Memory B cell (primary cell): ENCODE data around the gene C2orf78.

Experiments
- ATAC-seq: fragments of 150-1000 bp; cut with Tn5 transposase; 2 replicates; pipeline ENCODE4 v1.10.0; 2021; ENCODE audit warnings: low read depth, mild to moderate bottlenecking, moderate library complexity
- DNase-seq, 2 donors: peaks; one replicate each; pipeline ENCODE4 v3.0.0; 2022; ENCODE audit warnings: low spot score in 2 of 2
- H3K27ac Mint-ChIP-seq: one replicate; pipeline ENCODE4 v1.8.0; 2022; ENCODE audit warnings: mild to moderate bottlenecking, moderate library complexity, mixed read lengths
- H3K27me3 Mint-ChIP-seq: one replicate; pipeline ENCODE4 v1.8.0; 2022; ENCODE audit warnings: mixed read lengths
- H3K36me3 Mint-ChIP-seq: one replicate; pipeline ENCODE4 v1.8.0; 2022; ENCODE audit warnings: mild to moderate bottlenecking, mixed read lengths
- H3K4me1 Mint-ChIP-seq: one replicate; pipeline ENCODE4 v1.8.0; 2022; ENCODE audit warnings: mixed read lengths
- H3K4me3 Mint-ChIP-seq: one replicate; pipeline ENCODE4 v1.8.0; 2022; ENCODE audit warnings: mild to moderate bottlenecking, moderate library complexity, mixed read lengths
- H3K9me3 Mint-ChIP-seq: one replicate; pipeline ENCODE4 v1.8.0; 2022; ENCODE audit warnings: mixed read lengths

C2orf78 gene

DNA sequence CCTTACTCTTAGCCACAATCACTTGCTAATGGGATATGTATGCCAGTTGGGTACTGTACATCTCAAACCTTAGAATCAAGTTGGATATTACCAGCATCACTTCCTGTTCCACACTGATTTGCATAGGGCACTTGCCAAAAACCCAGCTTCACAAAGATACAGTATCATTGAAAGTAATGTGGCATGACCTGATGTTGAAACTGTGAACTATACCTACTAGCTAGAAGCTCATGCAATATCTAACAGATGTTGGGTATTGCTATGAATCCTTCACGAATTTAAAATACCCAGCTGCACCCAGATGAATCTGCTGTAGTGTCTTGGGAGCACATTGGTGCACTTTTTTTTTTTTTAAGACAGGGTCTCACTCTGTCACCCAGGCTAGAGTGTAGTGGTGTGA, 38.3 kb downstream of the C2orf78 start:
- no peaks in the 10 kb centered on the region for H3K27me3 Mint-ChIP-seq
- ATAC-seq (peak; percentile 84), DNase-seq (no peak)
- H3K36me3 Mint-ChIP-seq: no peaks in the 10 kb centered on the region
- peaks cover 14% of the 10 kb centered on the region for H3K4me1 Mint-ChIP-seq
- no peak overlapping the region for H3K27ac Mint-ChIP-seq
- H3K4me3 Mint-ChIP-seq: no peak overlapping the region
- no peaks in the 10 kb centered on the region for H3K9me3 Mint-ChIP-seq

DNA sequence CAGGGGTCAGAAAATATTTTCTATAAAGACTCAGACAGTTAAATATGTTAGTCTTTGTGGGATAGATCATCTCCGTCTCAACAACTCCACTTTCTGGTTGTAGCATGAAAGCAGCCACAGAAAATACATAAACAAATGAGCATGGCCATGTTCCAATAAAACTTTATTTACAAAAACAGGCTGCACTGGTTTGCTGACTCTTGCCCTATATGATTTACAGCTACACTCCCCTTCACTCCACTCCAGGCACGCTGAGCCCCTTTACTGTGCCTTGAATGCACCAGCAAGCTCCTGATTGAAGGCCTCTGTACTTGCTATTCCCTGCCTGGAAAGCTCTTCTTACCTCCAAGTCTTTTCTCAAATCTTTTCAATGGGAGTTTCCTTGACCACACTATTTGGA, 39.0 kb downstream of the C2orf78 start:
- Mint-ChIP-seq H3K4me3 (no peak overlapping the region), H3K27me3 (no peaks in the 10 kb centered on the region), H3K27ac (peak overlapping the region; percentile 32), H3K4me1 (peaks cover 19% of the 10 kb centered on the region), H3K36me3 (no peaks in the 10 kb centered on the region), H3K9me3 (no peaks in the 10 kb centered on the region)
- DNase-seq (no peak), ATAC-seq (no peak)

DNA sequence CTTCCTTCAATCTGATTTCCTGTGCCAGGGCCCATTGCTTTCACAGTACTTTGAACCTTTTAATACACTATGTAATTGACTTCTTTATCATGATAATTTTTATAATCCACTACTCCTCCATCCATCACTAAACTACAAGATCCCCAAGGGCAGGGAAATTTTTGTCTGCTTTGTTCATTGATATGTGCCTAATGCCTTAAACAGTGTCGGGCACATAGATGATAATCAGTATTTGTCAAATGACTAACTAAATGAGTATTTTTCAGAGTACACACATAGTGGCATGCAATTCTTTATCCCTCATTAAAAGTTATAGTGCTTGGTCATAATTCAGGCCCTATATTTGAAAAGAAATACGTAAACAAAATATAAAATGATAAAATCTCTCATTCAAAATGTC, 39.4 kb downstream of the C2orf78 start:
- Mint-ChIP-seq H3K27ac (peak overlapping the region; percentile 32), H3K9me3 (no peaks in the 10 kb centered on the region), H3K4me3 (no peak overlapping the region), H3K36me3 (no peaks in the 10 kb centered on the region), H3K27me3 (no peaks in the 10 kb centered on the region), H3K4me1 (peaks cover 19% of the 10 kb centered on the region)
- ATAC-seq (no peak), DNase-seq (no peak)

DNA sequence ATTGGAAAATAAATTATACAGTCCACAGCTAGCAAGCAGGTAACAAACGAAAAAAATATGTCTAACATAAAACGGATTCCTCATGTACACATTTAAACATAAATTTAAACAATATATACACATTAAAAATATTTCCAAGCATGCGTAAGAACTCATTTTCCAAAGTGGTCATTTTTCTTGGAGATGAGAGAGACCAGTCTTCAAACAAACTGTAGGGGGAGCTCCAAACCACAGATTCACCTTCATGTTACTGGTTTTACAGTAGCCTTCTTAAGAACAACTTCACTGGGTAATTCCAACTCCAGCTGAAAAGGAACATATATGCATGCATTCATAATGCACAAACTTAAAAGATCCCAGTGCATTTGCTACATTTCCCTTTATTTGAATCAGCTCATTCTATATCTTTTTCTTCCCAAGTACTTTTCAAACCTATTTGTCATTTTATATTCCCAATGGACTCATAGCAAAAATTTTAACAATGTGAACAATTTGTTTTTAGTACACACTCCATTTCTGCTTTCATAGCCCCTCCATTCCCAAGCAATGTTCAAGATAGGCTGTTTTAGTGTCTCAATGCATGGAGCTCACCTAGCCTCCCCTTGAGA, 40.0 kb downstream of the C2orf78 start:
- Mint-ChIP-seq H3K9me3 (no peaks in the 10 kb centered on the region), H3K4me3 (no peak overlapping the region), H3K27me3 (no peaks in the 10 kb centered on the region), H3K4me1 (peaks cover 22% of the 10 kb centered on the region), H3K36me3 (no peaks in the 10 kb centered on the region), H3K27ac (no peak overlapping the region)
- ATAC-seq: no peak
- peak in 1 of 2 donors; percentile 46 for DNase-seq

DNA sequence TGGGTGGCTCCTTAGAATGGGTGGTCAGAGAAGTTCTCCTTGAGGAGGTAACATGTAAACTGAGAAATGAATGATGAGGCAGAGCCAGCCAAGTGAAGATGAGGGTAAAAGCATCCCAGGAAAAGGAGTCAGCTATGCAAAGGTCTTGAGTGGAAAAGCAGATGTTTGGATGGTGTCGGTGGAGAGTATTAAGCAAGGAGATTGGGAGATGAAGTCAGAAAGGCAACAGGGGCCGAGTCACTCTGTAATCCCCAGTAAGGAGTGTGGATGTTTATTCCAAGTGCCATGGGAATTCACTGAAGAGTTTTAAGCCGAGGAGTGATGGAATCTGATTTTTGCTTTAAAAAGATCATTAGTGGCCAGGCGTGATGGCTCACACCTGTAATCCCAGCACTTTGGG, 41.4 kb downstream of the C2orf78 start:
- Mint-ChIP-seq H3K27ac (no peak overlapping the region), H3K9me3 (no peaks in the 10 kb centered on the region), H3K4me3 (no peak overlapping the region), H3K4me1 (peaks cover 34% of the 10 kb centered on the region), H3K27me3 (no peaks in the 10 kb centered on the region), H3K36me3 (no peaks in the 10 kb centered on the region)
- no peak for DNase-seq
- no peak for ATAC-seq

DNA sequence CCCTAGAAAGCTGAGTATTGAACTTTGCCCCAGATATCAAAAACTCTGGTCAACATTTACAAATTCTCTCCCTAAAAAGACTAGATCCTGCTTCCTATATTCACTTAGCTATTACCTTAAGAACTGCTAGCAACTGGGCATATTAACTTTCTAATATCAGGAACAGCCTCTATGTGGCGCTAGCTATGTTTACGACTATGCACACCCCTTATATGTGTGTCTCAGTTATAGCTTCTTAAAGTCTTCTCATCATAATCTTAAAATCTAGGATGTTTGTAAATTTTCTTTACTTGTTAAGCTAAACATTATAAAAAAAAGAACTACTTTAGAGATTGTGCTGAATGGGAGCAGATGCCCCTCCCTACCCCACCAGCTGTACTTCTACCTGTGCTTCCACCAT, 43.0 kb downstream of the C2orf78 start:
- Mint-ChIP-seq H3K4me1 (peaks cover 32% of the 10 kb centered on the region), H3K9me3 (no peaks in the 10 kb centered on the region), H3K27ac (no peak overlapping the region), H3K27me3 (no peaks in the 10 kb centered on the region), H3K4me3 (no peak overlapping the region), H3K36me3 (peaks cover 3% of the 10 kb centered on the region)
- DNase-seq (no peak), ATAC-seq (no peak)

DNA sequence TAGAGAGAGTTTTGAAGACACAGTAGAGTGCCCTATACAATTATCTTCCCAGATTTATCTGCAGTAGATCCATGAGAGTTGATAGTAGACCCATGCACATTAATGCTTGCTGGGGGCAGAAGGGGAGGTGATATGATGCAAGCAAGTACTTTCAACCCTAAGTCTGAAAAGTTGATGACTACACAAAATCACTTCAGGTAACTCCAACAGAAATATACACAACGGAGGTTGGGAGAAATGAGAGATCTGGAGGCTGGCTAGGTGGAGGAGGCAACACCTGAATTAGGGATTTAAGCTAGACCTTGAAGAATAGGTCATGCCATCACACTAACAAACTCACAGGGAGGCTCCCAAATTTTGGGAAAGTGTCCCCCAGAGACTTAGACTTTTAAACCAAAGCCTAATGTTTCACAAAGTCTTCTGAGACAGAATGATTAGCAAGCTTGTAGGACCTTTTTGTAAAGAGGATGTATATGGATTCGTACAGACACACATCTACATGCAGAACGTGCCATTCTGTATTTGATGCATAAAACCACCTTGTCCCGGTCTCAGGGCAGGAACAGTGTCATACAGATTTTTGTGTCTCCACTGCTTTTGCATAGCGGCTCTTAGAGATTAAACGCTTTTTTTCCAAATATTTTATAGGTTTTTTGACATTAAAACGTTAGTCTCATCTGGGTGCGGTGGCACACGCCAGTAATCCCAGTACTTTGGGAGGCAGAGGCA, 43.8 kb downstream of the C2orf78 start:
- Mint-ChIP-seq H3K4me3 (peak overlapping the region; percentile 96), H3K4me1 (peaks cover 31% of the 10 kb centered on the region), H3K27me3 (no peaks in the 10 kb centered on the region), H3K9me3 (no peaks in the 10 kb centered on the region), H3K27ac (no peak overlapping the region), H3K36me3 (peaks cover 8% of the 10 kb centered on the region)
- DNase-seq (no peak), ATAC-seq (no peak)

DNA sequence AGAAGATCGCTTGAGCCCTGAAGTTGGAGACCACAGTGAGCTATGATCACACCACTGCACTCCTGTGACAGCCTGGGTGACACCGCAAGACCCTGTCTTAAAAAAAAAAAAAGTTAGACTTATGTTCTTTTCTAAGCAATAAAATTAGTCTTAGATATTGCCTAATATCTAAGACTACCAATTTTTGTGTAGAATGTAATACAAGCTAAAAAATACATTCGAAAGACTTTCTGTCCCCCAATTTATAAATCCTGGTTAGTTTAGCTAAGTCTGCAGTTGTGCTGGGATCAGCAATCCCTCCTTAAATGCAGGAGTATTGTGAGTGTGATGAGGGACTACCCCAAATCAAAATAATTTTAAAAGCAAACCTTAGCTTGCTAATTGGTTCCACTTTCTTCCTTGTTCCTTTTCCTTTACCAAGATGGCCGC, 44.4 kb downstream of the C2orf78 start:
- ATAC-seq: no peak
- H3K9me3 Mint-ChIP-seq: no peaks in the 10 kb centered on the region
- no peaks in the 10 kb centered on the region for H3K27me3 Mint-ChIP-seq
- peaks cover 9% of the 10 kb centered on the region for H3K36me3 Mint-ChIP-seq
- H3K27ac Mint-ChIP-seq: peak overlapping the region; percentile 96
- H3K4me3 Mint-ChIP-seq: peak overlapping the region; percentile 96
- no peak for DNase-seq
- peaks cover 32% of the 10 kb centered on the region for H3K4me1 Mint-ChIP-seq

DNA sequence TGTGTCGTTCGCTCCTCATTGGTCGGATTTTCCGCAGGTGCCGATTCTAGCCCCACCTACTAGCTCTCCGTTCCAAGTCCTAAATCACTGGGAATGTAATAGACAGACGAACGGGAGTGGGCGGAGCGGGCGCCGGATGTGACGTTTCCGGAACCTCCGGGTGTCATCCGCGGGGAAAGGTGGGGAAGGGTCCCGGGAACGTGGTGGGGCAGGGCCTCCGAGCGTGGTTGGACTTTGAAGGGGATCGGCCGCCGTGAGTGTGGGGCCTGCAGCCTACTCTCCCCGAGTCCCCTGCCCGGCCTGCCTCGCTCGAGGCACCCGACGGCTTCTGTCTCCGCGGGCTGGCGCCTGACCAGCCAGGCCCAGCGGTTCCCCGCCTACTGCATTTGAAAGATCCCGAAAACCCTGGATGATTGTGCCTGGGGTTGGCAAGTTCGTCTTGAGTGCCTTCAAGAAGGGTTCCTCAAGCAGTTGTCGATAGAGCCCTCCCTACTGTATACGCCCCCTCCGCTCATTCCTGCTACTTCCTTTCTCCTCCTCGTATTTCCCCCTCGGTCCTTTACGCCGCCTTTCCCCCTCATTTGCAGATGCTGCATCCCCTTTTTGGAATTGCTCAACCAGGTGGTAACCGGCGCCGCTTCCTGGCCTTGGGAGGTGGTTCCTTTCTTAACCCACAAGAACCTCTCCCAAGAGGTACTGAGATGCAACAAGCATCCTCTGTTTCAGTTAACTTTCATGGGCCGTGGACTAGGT, 45.0 kb downstream of the C2orf78 start, which contains the start of gene STAMBP:
TSS of gene STAMBP (plus strand) at position 144 of the 753 bp plus-strand sequence. CDS start 1,896 bp downstream, outside the sequence.
- Mint-ChIP-seq H3K4me3 (peak within 1 kb of the TSS; percentile 96), H3K27me3 (no peaks in the 10 kb centered on the region), H3K9me3 (no peaks in the 10 kb centered on the region), H3K4me1 (peaks cover 31% of the 10 kb centered on the region), H3K27ac (peak within 1 kb of the TSS; percentile 96), H3K36me3 (peaks cover 9% of the 10 kb centered on the region)
- ATAC-seq (peak; percentile 85), DNase-seq (peak; percentile 71 to 82)

DNA sequence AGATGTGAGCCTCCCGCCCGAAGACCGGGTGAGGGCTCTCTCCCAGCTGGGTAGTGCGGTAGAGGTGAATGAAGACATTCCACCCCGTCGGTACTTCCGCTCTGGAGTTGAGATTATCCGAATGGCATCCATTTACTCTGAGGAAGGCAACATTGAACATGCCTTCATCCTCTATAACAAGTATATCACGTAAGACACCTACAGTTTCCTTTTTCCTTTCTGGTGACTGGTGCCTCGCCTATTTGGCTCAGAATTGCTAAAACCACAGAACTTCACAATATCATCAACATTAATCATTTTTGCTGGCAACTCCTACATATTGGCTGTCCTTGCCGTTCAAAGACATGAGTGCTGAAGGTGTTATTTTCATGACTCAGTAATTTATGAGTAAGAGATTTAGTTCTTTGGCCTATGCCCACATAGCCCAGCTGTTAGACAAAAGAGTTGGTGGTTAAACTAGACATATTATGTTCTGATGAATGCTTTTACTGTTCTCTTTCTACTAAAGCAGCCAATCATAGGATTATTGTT, 47.0 kb downstream of the C2orf78 start:
- Mint-ChIP-seq H3K27ac (peak overlapping the region; percentile 96), H3K9me3 (no peaks in the 10 kb centered on the region), H3K4me1 (peaks cover 32% of the 10 kb centered on the region), H3K4me3 (no peak overlapping the region), H3K36me3 (peaks cover 18% of the 10 kb centered on the region), H3K27me3 (no peaks in the 10 kb centered on the region)
- ATAC-seq: no peak
- no peak for DNase-seq

DNA sequence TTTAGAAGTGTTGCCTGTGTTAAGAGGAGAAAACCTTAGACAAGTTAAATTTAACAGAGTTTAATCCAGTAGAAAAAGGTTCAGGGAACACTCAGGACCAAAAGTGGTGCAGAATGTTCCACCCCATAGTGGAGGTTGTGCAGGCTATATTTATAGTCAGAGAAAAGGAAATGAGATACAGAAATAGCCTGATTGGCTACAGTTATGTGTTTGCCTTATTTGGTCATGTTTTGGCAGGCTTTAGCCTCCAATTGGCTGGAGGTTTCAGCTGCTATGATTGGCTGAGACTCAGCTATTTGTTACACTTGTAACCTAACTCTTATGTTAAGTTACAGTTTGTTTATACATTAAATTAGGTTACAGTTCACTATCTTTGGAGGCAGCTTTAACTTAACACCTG, 48.9 kb downstream of the C2orf78 start:
- H3K9me3 Mint-ChIP-seq: no peaks in the 10 kb centered on the region
- H3K4me3 Mint-ChIP-seq: no peak overlapping the region
- H3K4me1 Mint-ChIP-seq: peaks cover 31% of the 10 kb centered on the region
- no peak overlapping the region for H3K27ac Mint-ChIP-seq
- ATAC-seq (no peak), DNase-seq (no peak)
- peaks cover 21% of the 10 kb centered on the region for H3K36me3 Mint-ChIP-seq
- no peaks in the 10 kb centered on the region for H3K27me3 Mint-ChIP-seq

DNA sequence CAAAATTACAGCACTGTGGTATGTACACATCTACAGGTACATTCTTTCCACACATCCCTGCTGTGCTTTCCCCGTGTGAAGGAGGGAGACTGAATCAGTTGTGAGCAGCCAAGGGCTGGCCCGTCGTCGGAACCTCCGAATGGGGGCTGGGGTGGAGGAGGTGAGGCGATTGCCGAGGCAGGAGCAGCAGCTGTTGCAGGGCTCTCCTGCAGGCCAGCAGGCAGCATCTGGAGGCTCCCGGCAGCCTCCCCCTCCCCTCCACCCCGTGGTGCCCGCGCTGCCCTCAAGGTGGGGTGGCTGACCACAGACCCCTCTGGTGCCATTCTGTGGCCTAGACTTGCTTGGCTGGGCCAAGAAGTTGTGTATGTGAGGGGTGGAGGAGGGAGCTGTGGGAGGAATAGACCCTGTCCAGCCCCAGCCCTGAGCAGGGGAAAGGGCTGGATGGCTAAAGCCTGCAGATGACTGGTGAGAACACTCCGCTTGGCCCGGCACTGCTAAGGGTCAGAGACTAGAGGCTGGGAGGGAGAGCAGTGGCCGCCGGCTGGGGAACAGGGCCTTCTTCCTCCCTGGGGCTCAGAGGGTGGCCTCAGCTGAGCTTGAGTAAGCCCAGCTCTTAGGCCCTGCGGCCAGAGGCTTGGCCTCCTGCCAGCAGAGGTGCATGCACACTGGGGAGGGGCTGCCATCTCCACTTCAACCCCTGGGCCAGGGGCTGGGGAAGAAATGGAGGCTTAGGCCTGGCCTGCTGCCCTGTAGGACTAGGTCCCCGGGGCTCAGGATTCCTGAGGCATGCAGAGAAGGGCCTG, 52.4 kb downstream of the C2orf78 start:
- no peak overlapping the region for H3K27ac Mint-ChIP-seq
- no peak for ATAC-seq

DNA sequence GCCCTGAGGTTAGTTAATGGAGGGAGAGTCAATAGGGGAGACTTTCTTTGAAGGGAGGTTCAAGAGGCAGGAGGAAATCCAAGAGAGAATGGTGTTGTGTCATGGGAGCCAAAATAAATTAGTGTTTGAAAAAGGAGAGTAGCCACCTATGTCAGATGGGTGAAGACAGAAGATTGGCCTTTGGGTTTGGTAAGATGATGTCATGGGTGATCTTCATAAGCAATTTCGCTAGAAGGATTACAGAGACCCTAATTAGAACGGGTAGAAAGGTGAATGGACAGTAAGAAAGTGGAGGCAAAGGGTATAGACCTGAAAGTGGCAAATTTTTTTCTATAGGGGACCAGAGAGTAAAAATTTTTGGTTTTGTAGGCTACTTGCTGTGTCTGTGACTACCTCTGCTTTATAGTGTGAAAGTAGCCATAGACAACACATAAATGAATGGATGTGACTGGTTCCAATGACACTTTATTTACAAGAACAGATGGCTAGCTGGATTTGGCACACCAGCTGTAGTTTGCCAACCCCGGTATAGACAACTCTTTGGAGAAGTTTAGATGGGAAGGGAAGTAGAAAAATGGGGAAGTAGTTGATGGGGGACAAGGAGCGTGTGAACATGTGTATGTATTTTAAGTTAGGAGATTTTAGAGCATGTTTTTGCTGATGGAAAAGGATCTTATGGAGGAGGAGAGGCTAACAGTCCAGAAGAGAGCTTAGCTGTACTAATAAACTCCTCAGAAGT, 54.0 kb downstream of the C2orf78 start:
- no peaks in the 10 kb centered on the region for H3K9me3 Mint-ChIP-seq
- peaks cover 22% of the 10 kb centered on the region for H3K4me1 Mint-ChIP-seq
- peaks cover 19% of the 10 kb centered on the region for H3K36me3 Mint-ChIP-seq
- H3K4me3 Mint-ChIP-seq: no peak overlapping the region
- DNase-seq (no peak), ATAC-seq (no peak)
- H3K27ac Mint-ChIP-seq: peak overlapping the region; percentile 64
- H3K27me3 Mint-ChIP-seq: no peaks in the 10 kb centered on the region

More for the DNA sequence above, 52.4 kb downstream of the C2orf78 start:
- H3K27me3 Mint-ChIP-seq: no peaks in the 10 kb centered on the region
- H3K36me3 Mint-ChIP-seq: peaks cover 28% of the 10 kb centered on the region
- peaks cover 30% of the 10 kb centered on the region for H3K4me1 Mint-ChIP-seq
- no peak overlapping the region for H3K4me3 Mint-ChIP-seq
- no peaks in the 10 kb centered on the region for H3K9me3 Mint-ChIP-seq
- DNase-seq: no peak
